Measurements from ENCODE around the gene LAMB1.

DNA sequence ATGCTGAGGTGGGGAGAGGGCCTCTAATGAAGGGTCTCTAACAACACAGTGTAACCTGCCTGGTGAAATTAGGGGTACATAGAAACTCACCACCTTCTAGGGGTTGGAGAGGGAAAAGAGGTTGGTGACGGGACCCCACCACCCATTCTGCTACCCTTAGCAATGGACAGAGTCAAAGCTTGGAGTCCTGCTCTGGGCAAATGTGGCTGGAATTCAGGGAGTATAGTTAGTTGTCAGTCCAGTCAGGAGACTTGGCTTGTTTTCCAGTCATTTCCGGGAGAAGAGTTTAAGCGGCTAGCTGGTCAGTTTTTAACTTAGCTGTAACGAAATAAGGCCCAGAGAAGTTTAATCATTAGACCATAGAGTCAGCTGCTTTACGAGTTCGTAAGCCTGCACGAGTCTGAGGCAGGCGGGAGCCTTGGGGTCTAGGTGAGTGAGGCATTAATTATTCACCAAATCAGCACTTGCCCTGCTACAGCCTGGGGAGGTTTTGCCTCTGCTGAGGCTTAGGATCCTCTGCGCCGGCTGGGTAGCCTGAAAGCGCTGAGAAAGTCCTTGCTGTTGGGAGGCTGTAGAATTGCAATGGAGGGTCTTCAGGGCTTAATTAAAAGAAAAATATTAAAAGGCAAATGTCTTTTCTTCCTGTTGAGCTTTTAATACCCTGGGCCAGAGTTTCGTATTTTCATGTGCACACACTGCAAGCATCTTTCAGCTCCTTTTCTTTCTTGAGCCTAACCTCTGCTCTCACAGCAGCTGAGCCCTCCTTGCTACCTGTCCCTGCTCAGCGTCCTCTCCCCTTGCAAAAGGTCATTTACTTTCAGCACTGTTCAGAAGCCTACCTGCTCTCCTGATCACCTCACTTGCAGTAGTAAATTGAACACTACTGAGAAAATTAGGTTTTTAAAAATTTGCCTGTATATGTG lies 1.5 kb upstream of the LAMB1 start:
- TF ChIP-seq GABPA (IDR thresholded peaks at IDR 0.05; ENCODE audit: low read depth) = no peak
- TF ChIP-seq, protein P1, sequence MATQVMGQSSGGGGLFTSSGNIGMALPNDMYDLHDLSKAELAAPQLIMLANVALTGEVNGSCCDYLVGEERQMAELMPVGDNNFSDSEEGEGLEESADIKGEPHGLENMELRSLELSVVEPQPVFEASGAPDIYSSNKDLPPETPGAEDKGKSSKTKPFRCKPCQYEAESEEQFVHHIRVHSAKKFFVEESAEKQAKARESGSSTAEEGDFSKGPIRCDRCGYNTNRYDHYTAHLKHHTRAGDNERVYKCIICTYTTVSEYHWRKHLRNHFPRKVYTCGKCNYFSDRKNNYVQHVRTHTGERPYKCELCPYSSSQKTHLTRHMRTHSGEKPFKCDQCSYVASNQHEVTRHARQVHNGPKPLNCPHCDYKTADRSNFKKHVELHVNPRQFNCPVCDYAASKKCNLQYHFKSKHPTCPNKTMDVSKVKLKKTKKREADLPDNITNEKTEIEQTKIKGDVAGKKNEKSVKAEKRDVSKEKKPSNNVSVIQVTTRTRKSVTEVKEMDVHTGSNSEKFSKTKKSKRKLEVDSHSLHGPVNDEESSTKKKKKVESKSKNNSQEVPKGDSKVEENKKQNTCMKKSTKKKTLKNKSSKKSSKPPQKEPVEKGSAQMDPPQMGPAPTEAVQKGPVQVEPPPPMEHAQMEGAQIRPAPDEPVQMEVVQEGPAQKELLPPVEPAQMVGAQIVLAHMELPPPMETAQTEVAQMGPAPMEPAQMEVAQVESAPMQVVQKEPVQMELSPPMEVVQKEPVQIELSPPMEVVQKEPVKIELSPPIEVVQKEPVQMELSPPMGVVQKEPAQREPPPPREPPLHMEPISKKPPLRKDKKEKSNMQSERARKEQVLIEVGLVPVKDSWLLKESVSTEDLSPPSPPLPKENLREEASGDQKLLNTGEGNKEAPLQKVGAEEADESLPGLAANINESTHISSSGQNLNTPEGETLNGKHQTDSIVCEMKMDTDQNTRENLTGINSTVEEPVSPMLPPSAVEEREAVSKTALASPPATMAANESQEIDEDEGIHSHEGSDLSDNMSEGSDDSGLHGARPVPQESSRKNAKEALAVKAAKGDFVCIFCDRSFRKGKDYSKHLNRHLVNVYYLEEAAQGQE (IDR thresholded peaks at IDR 0.05; ENCODE audit: insufficient replicate concordance, low read depth) = no peak
- no peak for TF ChIP-seq SPI1 (IDR thresholded peaks at IDR 0.05; ENCODE audit: borderline replicate concordance, low read depth)

Data from HL-60 (cell line).